Measurements from ENCODE around the gene TAF1C. TPM values are rescaled to one million over a fixed set of nuclear protein-coding genes. Genes with fewer than 3 reads are reported as not detected.

The TAF1C gene
- total and polyA plus RNA-seq, 9 of the 15 experiments (the other 6 are each of a cell fraction or from before 2014, with no cell fraction given) = 1.5 to 74.8 (median 21.0) TPM

DNA sequence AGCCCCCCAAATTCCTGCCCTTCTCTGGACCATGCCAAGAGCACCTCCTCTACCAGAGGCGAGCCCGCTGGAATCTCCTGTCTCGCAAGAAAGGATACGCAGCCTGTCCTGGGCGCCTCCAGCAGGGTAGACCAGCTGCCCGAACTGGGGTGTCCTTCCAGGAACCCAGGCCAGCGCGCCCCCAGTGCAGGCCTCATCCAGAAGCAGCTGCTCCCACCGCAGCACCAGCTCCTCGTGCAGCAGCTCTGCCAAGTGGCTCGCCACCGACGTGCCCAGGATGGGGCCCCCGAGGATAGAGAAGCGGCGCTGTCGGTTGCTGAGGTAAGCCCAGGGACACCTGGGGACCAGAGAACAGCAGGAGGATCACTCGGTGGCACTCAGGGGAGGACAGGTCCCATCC, 4.8 kb downstream of the TAF1C start:
- no peak for TF ChIP-seq ZNF175 (CRISPR knock-in tag; IDR thresholded peaks at IDR 0.05; ENCODE audit: low read depth)
- no peak for TF ChIP-seq BDP1 (IDR thresholded peaks at IDR 0.05; ENCODE audit: insufficient read depth, insufficient read length)
- H3K36me3 ChIP-seq (ENCODE audit: control insufficient read depth, insufficient read depth, low read length) = peaks cover 79% of the 10 kb centered on the region; the same call in 2 of the 3 replicates
- intact Hi-C loops (cut with micrococcal nuclease) = no loop called here

DNA sequence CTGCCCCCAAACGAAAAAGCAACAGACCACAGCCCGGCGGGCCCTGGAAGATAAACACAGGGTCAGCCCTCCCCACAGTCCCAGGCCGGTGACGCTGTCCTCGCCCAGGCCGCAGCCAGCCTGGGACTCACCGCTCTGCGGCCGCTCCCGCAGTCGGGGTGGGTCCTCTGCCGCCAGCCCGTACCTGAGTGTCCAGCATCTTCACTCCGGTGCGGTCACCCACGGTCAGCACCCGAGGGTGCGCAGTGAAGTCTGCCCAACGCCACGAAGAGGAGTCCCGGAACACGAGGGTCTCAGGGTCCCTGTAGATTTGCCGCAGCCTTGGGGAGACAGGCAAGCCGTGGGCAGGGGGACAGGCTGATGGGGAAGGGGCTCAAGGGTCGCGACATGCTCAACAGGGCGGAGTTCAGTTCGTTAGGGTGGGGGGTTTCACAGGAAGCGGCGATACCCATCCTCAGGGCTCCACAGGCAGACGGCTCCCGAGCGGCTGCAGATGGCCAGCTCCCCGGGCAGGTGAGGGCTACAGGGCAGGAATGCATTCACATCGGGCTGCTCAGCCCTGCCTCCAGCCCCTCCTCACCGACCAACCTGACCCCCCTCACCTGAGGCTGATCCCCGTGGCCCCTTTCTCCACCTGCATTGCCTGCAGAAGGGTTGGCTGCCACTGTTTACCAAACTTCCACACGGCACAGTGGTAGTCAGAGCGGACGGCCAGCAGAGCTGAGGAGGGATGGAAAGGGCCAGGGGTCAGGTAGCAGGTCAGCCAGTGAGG, 5.5 kb downstream of the TAF1C start:
- H3K27me3 ChIP-seq (ENCODE audit: control insufficient read depth in 2 of 2, insufficient read depth in 2 of 2, low read length in 2 of 2) = no peaks in the 10 kb centered on the region
- ChIA-PET CTCF (ENCODE audit: low intra/inter-chr PET ratio) (no interaction called here), POLR2A (interaction anchor here (0.6 to 1.0 kb wide), 3 partner anchors 11 to 41 kb away, joined by 3 to 5 read pairs (median 3); no protein-coding TSS in a partner anchor)
- in situ Hi-C loops (cut with MboI) = loop anchor here (10.0 kb wide), 1 partner anchor 227 kb away; the partner anchor contains the start of gene OSGIN1
- H3K4me2 ChIP-seq (ENCODE audit: insufficient read depth, low read length) = no peak overlapping the region
- WGBS (ENCODE audit: insufficient coverage, low coverage, missing lambda C conversion rate) = 93% methylated on average over 34 of the region's 41 CpGs
- no peak for FAIRE-seq
- H3K4me3 ChIP-seq = no peak overlapping the region
- BruUV-seq (replicated peaks) = no TSS peak
- peaks cover 7 to 52% of the 10 kb centered on the region in 2 experiments; a peak in 4 of 5 replicates for H3K4me1 ChIP-seq (replicated peaks in 1 of 2; ENCODE audit: control insufficient read depth in 2 of 2, insufficient read depth in 2 of 2, low read length in 2 of 2)
- peaks cover 2% of the 10 kb centered on the region; the same call in 1 of the 2 replicates for H3K9me3 ChIP-seq (replicated peaks; ENCODE audit: control insufficient read depth, insufficient read depth, low read depth, low read length)
- ATAC-seq = no peak
- peaks cover 20% of the 10 kb centered on the region for H3K79me2 ChIP-seq (ENCODE audit: control insufficient read depth, insufficient read depth, low read length)
- peaks cover 13% of the 10 kb centered on the region; the same call in 1 of the 2 replicates for H4K20me1 ChIP-seq (replicated peaks; ENCODE audit: control insufficient read depth, insufficient read depth, low read length)
- no peak overlapping the region; a peak in 1 of 4 replicates for H3K9ac ChIP-seq (ENCODE audit: insufficient read depth in 1 of 2, low read depth in 2 of 2, low read length in 2 of 2)
- intact Hi-C loops (cut with micrococcal nuclease) = no loop called here
- H3K9me1 ChIP-seq (ENCODE audit: control insufficient read depth, insufficient read depth, low read length) = peaks cover 13% of the 10 kb centered on the region
- no peak for DNase-seq (ENCODE audit: extremely low read depth in 1 of 4, low spot score in 3 of 4)
- H3K36me3 ChIP-seq (ENCODE audit: control insufficient read depth, insufficient read depth, low read length) = peaks cover 79% of the 10 kb centered on the region; the same call in 2 of the 3 replicates
- no peak overlapping the region for H3K27ac ChIP-seq (ENCODE audit: extremely low read depth, low read depth, low read length)
- H2AFZ ChIP-seq (ENCODE audit: low read depth, low read length) = no peak overlapping the region
- TF ChIP-seq MTA3 (IDR thresholded peaks at IDR 0.05; ENCODE audit: borderline replicate concordance) = no peak
- peak; percentile 44; the same call in 1 of the 2 replicates for TF ChIP-seq RBFOX2 (IDR thresholded peaks at IDR 0.05; ENCODE audit: low read depth, low read length)
- TF ChIP-seq TCF3 (CRISPR knock-in tag; IDR thresholded peaks at IDR 0.05) = no peak
- TF ChIP-seq PCBP1 (IDR thresholded peaks at IDR 0.05; ENCODE audit: low read depth, low read length, poor library complexity, severe bottlenecking) = peak; percentile 3
- TF ChIP-seq CHD2 (IDR thresholded peaks at IDR 0.05; ENCODE audit: low read depth, low read length) = no peak

More for the DNA sequence above, 4.8 kb downstream of the TAF1C start:
- in situ Hi-C loops (cut with MboI) = loop anchor here (10.0 kb wide), 1 partner anchor 227 kb away; the partner anchor contains the start of gene OSGIN1
- Histone ChIP-seq H3K27ac (ENCODE audit: extremely low read depth, low read depth, low read length) (no peak overlapping the region), H3K27me3 (ENCODE audit: control insufficient read depth in 2 of 2, insufficient read depth in 2 of 2, low read length in 2 of 2) (no peaks in the 10 kb centered on the region), H2AFZ (ENCODE audit: low read depth, low read length) (no peak overlapping the region), H3K9me1 (ENCODE audit: control insufficient read depth, insufficient read depth, low read length) (peaks cover 13% of the 10 kb centered on the region), H4K20me1 (replicated peaks; ENCODE audit: control insufficient read depth, insufficient read depth, low read length) (peaks cover 10% of the 10 kb centered on the region; the same call in 1 of the 2 replicates), H3K4me2 (ENCODE audit: insufficient read depth, low read length) (no peak overlapping the region), H3K79me2 (ENCODE audit: control insufficient read depth, insufficient read depth, low read length) (peaks cover 26% of the 10 kb centered on the region), H3K4me1 (replicated peaks in 1 of 2; ENCODE audit: control insufficient read depth in 2 of 2, insufficient read depth in 2 of 2, low read length in 2 of 2) (peaks cover 3 to 51% of the 10 kb centered on the region in 2 experiments; a peak in 4 of 5 replicates), H3K4me3 (no peak overlapping the region), H3K9me3 (replicated peaks; ENCODE audit: control insufficient read depth, insufficient read depth, low read depth, low read length) (peaks cover 2% of the 10 kb centered on the region; the same call in 1 of the 2 replicates), H3K9ac (ENCODE audit: insufficient read depth in 1 of 2, low read depth in 2 of 2, low read length in 2 of 2) (no peak overlapping the region)
- 95% methylated on average over 17 of the region's 18 CpGs for WGBS (ENCODE audit: insufficient coverage, low coverage, missing lambda C conversion rate)
- BruUV-seq (replicated peaks) = no TSS peak
- POLR2A ChIA-PET = interaction anchor here (0.6 to 1.0 kb wide), 3 partner anchors 12 to 436 kb away, joined by 3 to 5 read pairs (median 3); partner anchors contain the start of gene COTL1
- CTCF ChIA-PET (ENCODE audit: low intra/inter-chr PET ratio) = no interaction called here
- FAIRE-seq (no peak), DNase-seq (ENCODE audit: extremely low read depth in 1 of 4, low spot score in 3 of 4) (no peak), ATAC-seq (no peak)
